Prostate gland (tissue), 2 donors: ENCODE data around the gene COX20. TPM values are rescaled to one million over a fixed set of nuclear protein-coding genes. Genes with fewer than 3 reads are reported as not detected.

Experiments used
- DNase-seq: peaks from one replicate; pipeline ENCODE4 v3.0.0-alpha.2; 2019; ENCODE audit warnings: low spot score
- H3K27ac ChIP-seq, 2 donors: fragments of 200-600 bp; sonication (generic); 2 replicates each; pipeline ENCODE4 v1.5.1; 2017 to 2019
- H3K27me3 ChIP-seq: fragments of 200-600 bp; sonication (generic); replicated peaks from 2 replicates; pipeline ENCODE4 v1.5.1; 2019; ENCODE audit not compliant: insufficient read depth
- H3K36me3 ChIP-seq, 2 donors: fragments of 200-600 bp; sonication (generic); 1 replicate in 1 of 2; 2 replicates in 1 of 2; pipeline versions ENCODE4 v1.5.1 to v1.8.1; 2017 to 2019
- H3K4me1 ChIP-seq: fragments of 200-600 bp; sonication (generic); replicated peaks from 2 replicates; pipeline ENCODE4 v1.5.1; 2019
- H3K4me3 ChIP-seq, 2 donors: fragments of 200-600 bp; sonication (generic); 2 replicates each; pipeline ENCODE4 v1.5.1; 2017 to 2019
- H3K9me3 ChIP-seq: fragments of 200-600 bp; sonication (generic); 2 replicates; pipeline ENCODE4 v1.5.1; 2017
- CTCF ChIP-seq, 4 experiments: fragments of 200-600 bp in 2 of 4; fragments of 450-650 bp in 2 of 4; sonication (generic) in 2 of 4; IDR thresholded peaks; 1 replicate in 3 of 4; 2 replicates in 1 of 4; pipeline ENCODE4 v1.5.1; 2016 to 2019; ENCODE audit warnings: antibody characterized with exemption in 4 of 4, mild to moderate bottlenecking in 2 of 4, moderate library complexity in 2 of 4
- POLR2A ChIP-seq: fragments of 450-650 bp; IDR thresholded peaks from one replicate; pipeline ENCODE4 v1.6.1; 2016; ENCODE audit warnings: antibody characterized with exemption, mild to moderate bottlenecking
- POLR2AphosphoS5 ChIP-seq: sonication (generic); formaldehyde crosslinking; IDR thresholded peaks from one replicate; pipeline ENCODE4 v1.6.1; 2017; ENCODE audit warnings: antibody characterized with exemption
- WGBS: methylation state at CpG from one replicate; pipeline ENCODE4 v1.1.5; 2018; 5-methylcytosine and 5-hydroxymethylcytosine counted together
- intact Hi-C: fragments of 100-400 bp; cut with DNase I; formaldehyde crosslinking; loops from one replicate; pipeline ENCODE4 v1.14.2; 2022
- total RNA-seq, 2 donors: library from RNA; depleted of rRNA; stranded (reverse); fragments of >200 nt; gene quantifications; one replicate each; pipeline ENCODE4 v1.1.0, GENCODE V29; 2016

Gene COX20
- total RNA-seq, 2 donors from 2014 or later: 46.8 to 78.4 TPM

- DNase-seq: no peak
- H3K27me3 ChIP-seq: no peaks in the 10 kb centered on the region
- 65% methylated on average over 5 of the region's 5 CpGs for WGBS
- H3K9me3 ChIP-seq: no peaks in the 10 kb centered on the region
- TF ChIP-seq POLR2AphosphoS5 (no peak), POLR2A (no peak), CTCF (IDR thresholded peaks at IDR 0.05) (no peak)
- no peak overlapping the region for H3K4me3 ChIP-seq
- H3K36me3 ChIP-seq: no peaks in the 10 kb centered on the region
- peak overlapping the region in 1 of 2 donors; percentile 99 for H3K27ac ChIP-seq
- H3K4me1 ChIP-seq: peaks cover 4% of the 10 kb centered on the region
- intact Hi-C loops: no loop called here
Observed at GRCh38 chr1:244837597-244838258, 2.3 kb downstream of the COX20 start.

GRCh38 chr1:244839656-244840055 lies 4.2 kb downstream of the COX20 start:
- intact Hi-C loops: no loop called here
- DNase-seq: no peak
- peaks cover 4% of the 10 kb centered on the region for H3K4me1 ChIP-seq
- H3K27ac ChIP-seq: peak overlapping the region in 1 of 2 donors; percentile 12
- H3K4me3 ChIP-seq: no peak overlapping the region
- H3K27me3 ChIP-seq: no peaks in the 10 kb centered on the region
- no peaks in the 10 kb centered on the region for H3K9me3 ChIP-seq
- peaks cover 0 to 2% of the 10 kb centered on the region in 2 donors for H3K36me3 ChIP-seq
- WGBS: 19% methylated on average over 2 of the region's 2 CpGs
- no peak for TF ChIP-seq CTCF (IDR thresholded peaks at IDR 0.05)
- TF ChIP-seq POLR2A: no peak
- TF ChIP-seq POLR2AphosphoS5: no peak

- H3K4me3 ChIP-seq: no peak overlapping the region
- DNase-seq: peak; percentile 50
- H3K4me1 ChIP-seq: peaks cover 4% of the 10 kb centered on the region
- H3K9me3 ChIP-seq: no peaks in the 10 kb centered on the region
- intact Hi-C loops: no loop called here
- H3K36me3 ChIP-seq: peaks cover 0 to 2% of the 10 kb centered on the region in 2 donors
- peak overlapping the region; percentile 56 to 59 for H3K27ac ChIP-seq
- TF ChIP-seq POLR2A: no peak
- peak; percentile 55 for TF ChIP-seq POLR2AphosphoS5
- H3K27me3 ChIP-seq: no peaks in the 10 kb centered on the region
- WGBS: 23% methylated on average over 5 of the region's 5 CpGs
Observed at GRCh38 chr1:244840219-244840794, 4.8 kb downstream of the COX20 start.

GRCh38 chr1:244841273-244841927 lies 5.9 kb downstream of the COX20 start:
- H3K4me3 ChIP-seq: no peak overlapping the region
- TF ChIP-seq POLR2AphosphoS5 (peak; percentile 24), POLR2A (no peak), CTCF (IDR thresholded peaks at IDR 0.05) (no peak)
- peaks cover 4% of the 10 kb centered on the region for H3K4me1 ChIP-seq
- no peaks in the 10 kb centered on the region for H3K27me3 ChIP-seq
- no peak for DNase-seq
- H3K27ac ChIP-seq: peak overlapping the region; percentile 56 to 59
- H3K36me3 ChIP-seq: peaks cover 0 to 2% of the 10 kb centered on the region in 2 donors
- no peaks in the 10 kb centered on the region for H3K9me3 ChIP-seq
- intact Hi-C loops: no loop called here
- WGBS: 22% methylated on average over 9 of the region's 9 CpGs

GRCh38 chr1:244843148-244843978 lies 7.9 kb downstream of the COX20 start:
- no peak for DNase-seq
- Histone ChIP-seq H3K9me3 (no peaks in the 10 kb centered on the region), H3K4me1 (peaks cover 4% of the 10 kb centered on the region), H3K4me3 (no peak overlapping the region), H3K27me3 (no peaks in the 10 kb centered on the region), H3K36me3 (peaks cover 0 to 2% of the 10 kb centered on the region in 2 donors), H3K27ac (no peak overlapping the region)
- 48% methylated on average over 6 of the region's 6 CpGs for WGBS
- no peak for TF ChIP-seq POLR2A
- TF ChIP-seq CTCF (IDR thresholded peaks at IDR 0.05): no peak
- TF ChIP-seq POLR2AphosphoS5: no peak
- intact Hi-C loops: no loop called here
